Thymus (tissue), 11 donors: Measurements from ENCODE around the gene NATD1. TPM values are rescaled to one million over a fixed set of nuclear protein-coding genes. Genes with fewer than 3 reads are reported as not detected.
A peak's percentile ranks its signal among the peaks of the same experiment; 100 is the strongest.

ENCODE experiments used
- DNase-seq, 9 donors: peaks; one replicate each; pipeline ENCODE4 v3.0.0-alpha.2; 2013; ENCODE audit warnings: low spot score in 9 of 9, low read depth in 6 of 9, missing footprints in 1 of 9
- H3K27ac ChIP-seq, 2 donors: one replicate each; pipeline ENCODE4 v1.5.1; 2013; ENCODE audit warnings: control low read depth in 1 of 2, low read depth in 1 of 2, low read length in 1 of 2, mild to moderate bottlenecking in 1 of 2, moderate library complexity in 1 of 2
- H3K27me3 ChIP-seq, 2 donors: one replicate each; pipeline ENCODE4 v1.5.1; 2013; ENCODE audit warnings: low read length in 1 of 2; ENCODE audit not compliant: control insufficient read depth in 2 of 2, insufficient read depth in 1 of 2
- H3K36me3 ChIP-seq, 2 donors: one replicate each; pipeline ENCODE4 v1.5.1; 2013; ENCODE audit warnings: low read length in 1 of 2, mild to moderate bottlenecking in 1 of 2, moderate library complexity in 1 of 2; ENCODE audit not compliant: control insufficient read depth in 2 of 2, insufficient read depth in 2 of 2
- H3K4me1 ChIP-seq, 2 donors: one replicate each; pipeline ENCODE4 v1.5.1; 2013; ENCODE audit warnings: low read length in 2 of 2; ENCODE audit not compliant: control insufficient read depth in 2 of 2, insufficient read depth in 2 of 2
- H3K4me3 ChIP-seq, 2 donors: one replicate each; pipeline ENCODE4 v1.5.1; 2013; ENCODE audit warnings: low read length in 2 of 2, control low read depth in 1 of 2, mild to moderate bottlenecking in 1 of 2
- H3K9me3 ChIP-seq, 2 donors: one replicate each; pipeline ENCODE4 v1.5.1; 2013; ENCODE audit warnings: low read length in 1 of 2, mild to moderate bottlenecking in 1 of 2; ENCODE audit not compliant: control insufficient read depth in 2 of 2, insufficient read depth in 1 of 2
- WGBS: extraction: QIAGEN DNeasy Blood & Tissue Kit; methylation state at CpG from one replicate; pipeline ENCODE4 v1.1.7; 2013; 5-methylcytosine and 5-hydroxymethylcytosine counted together
- polyA plus RNA-seq: library from polyadenylated mRNA; stranded (reverse); fragments of 200-250 nt; gene quantifications from one replicate; pipeline ENCODE4 v1.2.3, GENCODE V29; 2013
- total RNA-seq: library from RNA; stranded (reverse); fragments of 120-200 nt; gene quantifications from one replicate; pipeline ENCODE4 v1.2.4, GENCODE V29; 2013
- donor health status: healthy.

Gene NATD1
- total and polyA plus RNA-seq, 2 donors = 2.7 to 4.8 TPM

GRCh38 chr17:21269394-21269793, 16.2 kb upstream of the NATD1 start:
- H3K9me3 ChIP-seq = no peaks in the 10 kb centered on the region
- H3K27ac ChIP-seq = no peak overlapping the region
- 66% methylated on average over 8 of the region's 8 CpGs for WGBS
- no peak overlapping the region for H3K4me3 ChIP-seq
- H3K27me3 ChIP-seq = peaks cover 0 to 3% of the 10 kb centered on the region in 2 donors
- no peak for DNase-seq
- H3K4me1 ChIP-seq = peaks cover 0 to 11% of the 10 kb centered on the region in 2 donors
- H3K36me3 ChIP-seq = no peaks in the 10 kb centered on the region

- WGBS = 82% methylated on average over 7 of the region's 7 CpGs
- peaks cover 0 to 11% of the 10 kb centered on the region in 2 donors for H3K4me1 ChIP-seq
- H3K27ac ChIP-seq = peak overlapping the region in 1 of 2 donors; percentile 55
- no peak for DNase-seq
- H3K27me3 ChIP-seq = no peaks in the 10 kb centered on the region
- H3K4me3 ChIP-seq = no peak overlapping the region
- H3K9me3 ChIP-seq = no peaks in the 10 kb centered on the region
- no peaks in the 10 kb centered on the region for H3K36me3 ChIP-seq
These were observed 15.5 kb upstream of the NATD1 start for GRCh38 chr17:21268596-21269188.

DNA sequence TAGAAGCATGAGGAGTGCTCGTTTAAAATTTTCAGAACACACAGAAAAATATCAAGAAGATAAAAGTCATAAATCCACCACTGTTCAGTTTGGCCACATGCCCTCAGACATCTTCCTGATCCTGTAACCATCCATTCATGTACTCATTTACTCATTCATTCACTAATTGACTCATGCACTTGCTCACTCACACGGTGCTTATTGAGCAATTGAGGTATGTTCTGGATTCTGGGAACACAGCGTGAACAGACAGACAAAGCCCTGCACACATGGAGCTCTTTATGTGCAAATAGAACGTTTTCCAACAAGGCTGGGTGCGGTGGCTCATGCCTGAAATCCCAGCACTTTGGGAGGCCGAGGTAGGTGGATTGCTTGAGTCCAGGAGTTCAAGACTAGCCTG, 10.2 kb upstream of the NATD1 start:
- 92% methylated on average over 6 of the region's 6 CpGs for WGBS
- Histone ChIP-seq H3K4me3 (no peak overlapping the region), H3K9me3 (no peaks in the 10 kb centered on the region), H3K27ac (no peak overlapping the region), H3K4me1 (peaks cover 0 to 8% of the 10 kb centered on the region in 2 donors), H3K36me3 (no peaks in the 10 kb centered on the region), H3K27me3 (no peaks in the 10 kb centered on the region)
- no peak for DNase-seq

DNA sequence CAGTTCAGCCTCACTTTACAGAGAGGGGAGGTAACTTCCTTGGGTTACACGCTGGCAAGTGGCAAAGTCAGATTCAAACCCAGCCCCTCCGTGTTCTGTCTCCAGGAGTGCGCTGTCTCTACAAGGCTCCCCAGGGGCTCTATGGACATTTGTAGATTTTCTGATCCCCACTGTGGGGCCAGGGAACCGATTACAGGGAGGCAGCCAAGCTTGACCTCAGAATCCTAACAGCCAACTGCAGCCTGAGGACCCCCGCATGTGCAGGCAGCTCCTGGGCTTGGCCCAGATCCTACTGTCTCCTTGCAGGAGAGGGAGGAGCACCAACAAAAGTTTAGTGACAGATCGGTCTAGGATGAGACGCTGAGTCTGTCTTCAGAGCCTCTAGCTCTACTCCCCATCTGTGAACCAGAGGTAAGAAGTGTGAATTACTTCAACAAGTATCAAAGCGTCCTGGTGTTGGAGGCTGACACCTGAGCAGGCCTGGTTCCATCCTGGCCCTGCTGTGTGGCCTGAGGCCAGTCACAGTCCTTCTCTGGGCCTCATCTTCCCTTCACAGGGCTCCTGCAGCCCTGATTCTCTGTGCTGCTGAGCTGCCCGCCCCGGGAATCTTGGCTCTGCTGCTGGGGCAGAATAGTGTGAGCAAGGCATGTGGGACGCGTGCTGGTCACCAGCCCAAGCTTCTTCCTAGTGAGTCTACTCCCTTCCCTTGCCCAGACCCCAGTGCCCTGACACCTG, 9.2 kb upstream of the NATD1 start:
- Histone ChIP-seq H3K4me1 (no peaks in the 10 kb centered on the region), H3K9me3 (no peaks in the 10 kb centered on the region), H3K27me3 (no peaks in the 10 kb centered on the region), H3K4me3 (no peak overlapping the region), H3K27ac (no peak overlapping the region), H3K36me3 (no peaks in the 10 kb centered on the region)
- WGBS = 95% methylated on average over 12 of the region's 12 CpGs
- DNase-seq = no peak

DNA sequence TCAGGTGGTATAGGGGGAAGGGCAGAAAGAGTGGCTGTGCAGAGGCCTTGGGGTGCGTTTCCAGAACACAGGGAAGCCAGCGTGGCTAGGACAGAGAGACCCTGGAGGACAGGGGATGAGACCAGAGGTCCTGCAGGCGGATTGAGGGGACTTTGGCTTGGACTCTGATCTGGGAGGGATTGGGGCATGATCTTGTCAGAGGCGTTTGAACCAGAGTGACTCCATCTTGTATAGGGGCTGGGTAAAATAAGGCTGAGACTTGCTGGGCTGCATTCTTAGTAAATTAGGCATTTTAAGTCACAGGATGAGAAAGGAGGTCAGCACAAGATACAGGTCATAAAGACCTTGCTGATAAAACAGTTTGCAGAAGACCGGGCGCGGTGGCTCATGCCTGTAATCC, 5.4 kb upstream of the NATD1 start:
- Histone ChIP-seq H3K36me3 (no peaks in the 10 kb centered on the region), H3K4me1 (peaks cover 4 to 5% of the 10 kb centered on the region in 2 donors), H3K9me3 (no peaks in the 10 kb centered on the region), H3K27ac (no peak overlapping the region), H3K27me3 (peaks cover 0 to 8% of the 10 kb centered on the region in 2 donors), H3K4me3 (no peak overlapping the region)
- no peak for DNase-seq
- WGBS = 93% methylated on average over 7 of the region's 7 CpGs

DNA sequence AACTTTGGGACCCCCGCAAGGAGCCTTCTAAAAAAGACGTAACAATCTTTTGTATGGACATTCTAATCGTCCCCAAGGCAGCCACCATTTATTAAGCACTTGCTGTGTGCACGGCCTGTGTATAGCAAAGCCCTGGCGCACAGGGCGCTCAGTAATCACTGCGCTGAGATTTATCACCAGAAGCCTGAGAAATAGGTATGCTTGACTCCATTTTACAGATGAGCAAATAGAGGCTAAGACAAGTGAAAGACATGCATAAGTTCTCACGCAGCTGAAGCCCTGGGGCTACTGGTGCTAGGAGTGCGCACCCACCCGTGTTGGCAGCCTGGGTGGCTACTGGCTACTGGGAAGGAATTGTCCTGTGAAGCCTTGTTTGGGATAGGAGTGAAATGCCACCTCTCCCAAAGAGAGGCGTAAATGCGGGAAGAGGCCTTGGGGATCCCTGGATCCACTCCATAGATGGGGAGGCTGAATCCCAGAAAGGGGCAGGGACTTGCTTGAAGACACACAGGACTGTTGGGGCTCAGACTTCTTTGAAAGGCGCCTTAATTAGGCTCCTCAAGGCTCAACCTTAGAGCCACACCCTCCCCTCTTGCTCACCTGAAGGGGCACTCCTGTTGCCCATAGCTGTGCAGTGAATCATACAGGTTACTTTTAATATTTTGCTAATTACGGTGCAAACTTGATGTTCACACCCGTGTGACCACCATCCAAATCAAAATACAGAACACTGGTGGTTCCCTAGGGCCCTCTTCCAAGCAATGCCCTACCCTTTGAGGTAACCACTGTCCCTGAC, 634 bp upstream of the NATD1 start:
- peak overlapping the region in 1 of 2 donors; percentile 65 for H3K27ac ChIP-seq

GRCh38 chr17:21252289-21252795, 868 bp downstream of the NATD1 start:
- WGBS = 42% methylated on average over 12 of the region's 12 CpGs
- H3K27me3 ChIP-seq = peaks cover 0 to 32% of the 10 kb centered on the region in 2 donors
- peaks cover 13 to 16% of the 10 kb centered on the region in 2 donors for H3K4me1 ChIP-seq
- no peak for DNase-seq
- peak overlapping the region; percentile 37 to 95 for H3K4me3 ChIP-seq
- no peaks in the 10 kb centered on the region for H3K9me3 ChIP-seq
- no peaks in the 10 kb centered on the region for H3K36me3 ChIP-seq
- no peak overlapping the region for H3K27ac ChIP-seq

More for the DNA sequence above, 634 bp upstream of the NATD1 start:
- Histone ChIP-seq H3K4me1 (peaks cover 13 to 16% of the 10 kb centered on the region in 2 donors), H3K27me3 (peaks cover 0 to 32% of the 10 kb centered on the region in 2 donors), H3K36me3 (no peaks in the 10 kb centered on the region), H3K4me3 (peak overlapping the region; percentile 38 to 95), H3K9me3 (no peaks in the 10 kb centered on the region)
- 57% methylated on average over 15 of the region's 15 CpGs for WGBS
- DNase-seq = no peak

GRCh38 chr17:21251337-21252010, 1.7 kb downstream of the NATD1 start:
- Histone ChIP-seq H3K27ac (no peak overlapping the region), H3K9me3 (no peaks in the 10 kb centered on the region), H3K4me3 (no peak overlapping the region), H3K27me3 (peaks cover 0 to 32% of the 10 kb centered on the region in 2 donors), H3K4me1 (peaks cover 13 to 16% of the 10 kb centered on the region in 2 donors), H3K36me3 (no peaks in the 10 kb centered on the region)
- no peak for DNase-seq
- 97% methylated on average over 15 of the region's 15 CpGs for WGBS
